ENCODE measurements around the gene PPP6R2.
A peak's percentile ranks its signal among the peaks of the same experiment; 100 is the strongest.

The PPP6R2 gene

DNA sequence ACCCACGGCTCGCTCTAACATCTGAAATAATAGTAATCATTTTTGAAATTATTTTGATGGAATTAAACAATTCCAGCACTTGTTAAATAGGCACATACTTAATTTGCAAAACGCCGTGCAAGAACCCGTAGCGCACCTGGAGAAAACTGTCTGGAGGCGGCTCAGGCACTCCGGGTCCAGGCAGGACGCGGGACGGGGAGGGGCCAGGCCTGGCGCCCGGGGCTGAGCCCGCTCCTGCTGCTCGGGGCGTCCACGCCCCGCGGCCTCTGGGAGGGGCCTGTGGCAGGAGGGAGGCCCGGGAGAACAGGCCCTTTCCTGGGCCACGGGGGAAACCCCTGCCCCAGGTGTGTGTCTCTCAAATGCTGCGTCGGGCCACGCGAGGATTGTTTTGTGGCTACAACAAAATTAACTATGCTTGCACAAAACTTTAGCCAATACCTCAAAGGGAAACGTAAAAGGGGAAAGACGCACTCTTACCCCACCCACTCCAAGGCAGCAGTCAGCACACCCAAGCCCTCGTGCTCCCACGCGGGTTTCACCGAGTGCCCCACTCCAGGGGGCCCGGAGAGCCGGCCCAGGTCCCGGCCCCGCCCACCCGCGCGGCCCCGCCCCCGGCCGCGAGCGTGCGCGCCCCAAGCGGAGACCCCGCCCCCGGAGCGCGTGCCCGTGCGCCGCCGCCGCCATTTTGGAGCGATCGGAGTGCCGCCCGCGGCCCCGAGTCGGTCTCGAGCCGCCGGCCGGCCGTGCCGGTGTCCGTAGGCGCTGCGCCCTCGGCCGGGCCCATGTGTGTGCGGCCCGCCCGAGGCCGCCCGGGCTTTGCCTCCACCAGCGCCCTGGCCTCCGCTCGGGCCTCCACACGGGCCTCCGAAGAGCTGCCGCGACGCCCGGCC lies at the start of gene PPP6R2:
PPP6R2 (plus strand) TSS at position 677 of the 890 bp plus-strand sequence. CDS start 50,582 bp downstream, outside the sequence.
- DNase-seq (ENCODE audit: low read depth, low spot score) = no peak
- no peak for TF ChIP-seq CTCF (IDR thresholded peaks at IDR 0.05; ENCODE audit: insufficient read depth, low read length, missing control alignments)
- ChIA-PET CTCF (interaction anchor here (1.0 to 2.7 kb wide), 26 partner anchors 8 to 197 kb away, joined by 3 to 92 read pairs (median 11); partner anchors contain the start of genes DENND6B, HDAC10, MAPK11 and MAPK12), POLR2A (interaction anchor here (1.2 to 1.6 kb wide), 2 partner anchors 82 to 90 kb away, joined by 5 read pairs; no protein-coding TSS in a partner anchor)
- peak within 1 kb of the TSS; percentile 72 for H3K4me3 ChIP-seq (ENCODE audit: low read depth, low read length)

GRCh38 chr22:50293441-50294318 lies 49.4 kb upstream of the PPP6R2 start:
- POLR2A ChIA-PET = interaction anchor here (0.7 to 3.5 kb wide), 6 partner anchors 9 to 48 kb away, joined by 3 to 43 read pairs (median 4); partner anchors contain the start of genes HDAC10 and PLXNB2
- CTCF ChIA-PET = interaction anchor here (0.9 to 2.8 kb wide), 9 partner anchors 9 to 48 kb away, joined by 3 to 13 read pairs (median 6); partner anchors contain the start of gene DENND6B
- TF ChIP-seq CTCF (IDR thresholded peaks at IDR 0.05; ENCODE audit: insufficient read depth, low read length, missing control alignments) = no peak
- no peak for DNase-seq (ENCODE audit: low read depth, low spot score)
- peak overlapping the region; percentile 50 for H3K4me3 ChIP-seq (ENCODE audit: low read depth, low read length)

- H3K4me3 ChIP-seq (ENCODE audit: low read depth, low read length) = no peak overlapping the region
- ChIA-PET CTCF (interaction anchor here (0.9 to 2.8 kb wide), 9 partner anchors 9 to 47 kb away, joined by 3 to 13 read pairs (median 6); partner anchors contain the start of gene DENND6B), POLR2A (interaction anchor here (0.7 to 3.5 kb wide), 4 partner anchors 11 to 48 kb away, joined by 3 to 43 read pairs (median 4); partner anchors contain the start of genes HDAC10 and PLXNB2)
- no peak for TF ChIP-seq CTCF (IDR thresholded peaks at IDR 0.05; ENCODE audit: insufficient read depth, low read length, missing control alignments)
- DNase-seq (ENCODE audit: low read depth, low spot score) = no peak
Observed at GRCh38 chr22:50294319-50294656, 48.8 kb upstream of the PPP6R2 start.

DNA sequence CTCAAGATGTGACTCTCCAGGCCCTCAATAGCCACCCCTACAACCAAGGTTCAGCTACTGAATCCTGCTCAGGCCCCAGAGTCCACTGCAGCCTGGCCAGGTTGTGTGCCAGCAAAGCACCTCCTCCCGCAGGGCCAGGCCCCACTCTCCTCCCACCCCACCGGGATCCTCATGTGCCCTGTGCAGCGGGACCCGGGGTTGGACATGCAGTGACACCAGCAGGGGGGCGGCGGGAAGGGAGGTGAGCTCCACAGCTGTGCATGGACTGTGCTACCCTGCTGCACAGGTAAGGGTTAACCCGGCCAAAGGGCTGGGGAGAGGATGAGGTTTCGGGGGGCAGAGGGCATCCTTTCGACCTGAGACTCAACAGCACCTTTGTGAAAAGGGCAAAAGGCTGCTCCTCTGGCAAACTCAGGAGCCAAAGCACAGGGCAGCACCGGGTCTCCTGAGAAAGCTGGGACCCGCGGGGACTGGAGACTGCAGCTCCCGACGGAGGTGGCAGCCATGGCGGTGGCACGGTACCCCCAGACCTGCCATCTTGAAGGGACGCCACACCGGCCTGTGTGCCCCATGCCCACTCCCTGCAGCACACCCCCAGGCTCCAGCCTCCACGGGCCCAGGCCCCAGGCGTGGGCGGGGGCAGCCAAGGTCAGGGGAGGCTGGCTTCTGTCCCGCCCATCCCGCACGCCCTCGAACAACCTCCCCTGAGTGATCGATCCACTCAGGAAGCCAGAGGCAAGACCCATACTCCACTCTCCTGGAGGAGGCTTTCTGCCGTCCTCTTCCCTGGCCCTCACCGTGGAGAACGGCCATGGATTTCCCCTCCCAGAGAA lies 46.3 kb upstream of the PPP6R2 start:
- no peak for DNase-seq (ENCODE audit: low read depth, low spot score)
- CTCF ChIA-PET = interaction anchor here (0.7 to 1.9 kb wide), 4 partner anchors 18 to 44 kb away, joined by 3 to 7 read pairs (median 3); no protein-coding TSS in a partner anchor
- TF ChIP-seq CTCF (IDR thresholded peaks at IDR 0.05; ENCODE audit: insufficient read depth, low read length, missing control alignments) = no peak
- POLR2A ChIA-PET = interaction anchor here (0.8 kb wide), 2 partner anchors 9 to 10 kb away, joined by 3 to 5 read pairs; partner anchors contain the start of gene PLXNB2
- H3K4me3 ChIP-seq (ENCODE audit: low read depth, low read length) = no peak overlapping the region

DNA sequence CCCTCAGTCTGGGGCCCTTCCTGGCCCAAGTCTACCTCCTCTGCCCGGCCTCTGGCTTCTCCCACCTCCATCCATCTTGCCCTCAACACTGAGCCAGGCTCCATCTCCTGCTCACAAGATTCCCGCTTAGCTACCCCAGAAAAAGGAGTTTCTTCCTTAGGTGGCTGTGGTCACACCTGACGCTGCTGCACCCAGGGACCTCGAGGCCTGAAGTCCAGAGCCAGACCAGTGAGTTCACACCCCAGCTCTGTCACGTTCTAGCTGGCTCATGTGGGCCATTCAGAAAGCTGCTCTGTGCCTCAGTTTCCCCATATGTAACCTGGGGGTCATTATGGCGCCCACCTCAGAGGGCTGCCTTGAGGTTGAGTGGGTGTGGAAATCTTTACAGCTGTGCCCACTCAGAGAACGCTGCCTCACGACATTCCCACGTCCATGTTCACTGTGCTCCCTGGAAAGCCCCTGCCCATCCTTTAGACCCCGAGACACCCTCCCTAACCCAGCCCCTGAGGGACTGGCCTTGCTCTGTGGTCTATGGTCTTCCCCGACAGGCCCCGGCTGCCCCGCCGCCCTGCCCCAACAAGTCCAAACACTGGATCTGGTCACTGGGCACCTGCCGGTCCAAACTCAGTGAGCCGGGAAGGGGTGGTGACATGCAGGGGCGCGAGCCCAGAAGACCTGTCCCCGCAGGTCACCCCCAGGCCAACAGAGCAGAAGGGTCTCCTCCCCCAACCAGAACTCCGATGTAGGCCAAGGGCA lies 45.4 kb upstream of the PPP6R2 start:
- no peak for DNase-seq (ENCODE audit: low read depth, low spot score)
- CTCF ChIA-PET = interaction anchor here (1.3 to 1.9 kb wide), 2 partner anchors 21 to 29 kb away, joined by 3 to 7 read pairs; no protein-coding TSS in a partner anchor
- TF ChIP-seq CTCF (IDR thresholded peaks at IDR 0.05; ENCODE audit: insufficient read depth, low read length, missing control alignments) = no peak
- POLR2A ChIA-PET = no interaction called here
- H3K4me3 ChIP-seq (ENCODE audit: low read depth, low read length) = no peak overlapping the region

All from AG04449 (cell line).